OCI-LY3 (cell line): ENCODE results near the gene KAZN.

Source experiments
- CTCF ChIP-seq: fragments of 200-600, 300-600 bp; sonication (generic); IDR thresholded peaks from 2 replicates; pipeline ENCODE4 v1.5.1; 2014; ENCODE audit warnings: antibody characterized with exemption, low read length, low read depth
- EZH2phosphoT487 ChIP-seq: fragments of 200-600 bp; shearing (Covaris generic); IDR thresholded peaks from 2 replicates; pipeline ENCODE4 v1.6.1; 2018; ENCODE audit warnings: antibody characterized with exemption, mixed run types, low read depth

- TF ChIP-seq CTCF (no peak), EZH2phosphoT487 (no peak)
Observed at GRCh38 chr1:14629363-14630014, 31.0 kb downstream of the KAZN start.
